ENCODE measurements around the gene CBLL2. TPM values are rescaled to one million over a fixed set of nuclear protein-coding genes. Genes with fewer than 3 reads are reported as not detected.
A peak's percentile ranks its signal among the peaks of the same experiment; 100 is the strongest.
"Not testable (repeated sequence)": the region's sequence is repeated elsewhere in the genome, so short reads cannot be mapped to it uniquely, and the experiment has no call there.

CBLL2 gene
- polyA plus RNA-seq, 2 of the 4 experiments (the other 2 are of a cell fraction) = not detected

GRCh38 chrX:22273714-22274317, 1.1 kb downstream of the CBLL2 start:
- ATAC-seq (no peak), FAIRE-seq (no peak), DNase-seq (ENCODE audit: low read depth in 1 of 2, low spot score in 1 of 2) (no peak)
- TF ChIP-seq HOXA7 (CRISPR knock-in tag; IDR thresholded peaks at IDR 0.05) (no peak), TP53 (CRISPR knock-in tag; IDR thresholded peaks at IDR 0.05) (no peak), POLR2AphosphoS2 (conservative IDR thresholded peaks at IDR 0.05; ENCODE audit: low read length) (no peak), KDM5A (IDR thresholded peaks at IDR 0.05) (no peak), HEYL (CRISPR knock-in tag; IDR thresholded peaks at IDR 0.05) (no peak), RARB (CRISPR knock-in tag; IDR thresholded peaks at IDR 0.05) (no peak)
- CTCF ChIA-PET = no interaction called here
- Histone ChIP-seq H3K4me1 (no peaks in the 10 kb centered on the region), H3K9me3 (no peaks in the 10 kb centered on the region), H3K27ac (no peak overlapping the region), H3K4me3 (no peak overlapping the region), H3K4me2 (no peak overlapping the region)
- WGBS (ENCODE audit: missing lambda C conversion rate) = 55% methylated on average over 15 of the region's 15 CpGs
- POLR2A ChIA-PET = no interaction called here

GRCh38 chrX:22276781-22277180, 4.1 kb downstream of the CBLL2 start:
- H3K4me3 ChIP-seq = no peak overlapping the region
- ATAC-seq (no peak), FAIRE-seq (no peak), DNase-seq (ENCODE audit: low read depth in 1 of 2, low spot score in 1 of 2) (no peak)
- WGBS (ENCODE audit: missing lambda C conversion rate) = 19% methylated on average over 3 of the region's 6 CpGs
- no peak overlapping the region for H3K4me2 ChIP-seq
- H3K4me1 ChIP-seq = no peaks in the 10 kb centered on the region
- no peak overlapping the region for H3K27ac ChIP-seq
- no peaks in the 10 kb centered on the region for H3K9me3 ChIP-seq
- CTCF ChIA-PET = no interaction called here
- POLR2A ChIA-PET = no interaction called here
- TF ChIP-seq TFCP2L1 (CRISPR knock-in tag; IDR thresholded peaks at IDR 0.05) (no peak), BHLHE40 (IDR thresholded peaks at IDR 0.05; ENCODE audit: low read depth, low read length) (no peak), NFE2L2 (conservative IDR thresholded peaks at IDR 0.05; ENCODE audit: low read length) (no peak), FOXS1 (CRISPR knock-in tag; IDR thresholded peaks at IDR 0.05) (no peak), NR3C1 (IDR thresholded peaks at IDR 0.05) (no peak), GATA3 (IDR thresholded peaks at IDR 0.05; ENCODE audit: borderline replicate concordance) (no peak), PHF8 (IDR thresholded peaks at IDR 0.05; ENCODE audit: borderline replicate concordance, low read depth) (no peak), EHF (CRISPR knock-in tag; IDR thresholded peaks at IDR 0.05) (no peak), CBX2 (IDR thresholded peaks at IDR 0.05; ENCODE audit: borderline replicate concordance, low read depth) (no peak), NPAS2 (CRISPR knock-in tag; IDR thresholded peaks at IDR 0.05; ENCODE audit: borderline replicate concordance) (no peak)

GRCh38 chrX:22278375-22278774, 5.7 kb downstream of the CBLL2 start:
- Histone ChIP-seq H3K9me3 (no peaks in the 10 kb centered on the region; the same call in 2 of the 3 replicates), H3K4me2 (no peak overlapping the region), H3K4me3 (no peak overlapping the region), H3K4me1 (no peaks in the 10 kb centered on the region), H3K27ac (no peak overlapping the region)
- ChIA-PET POLR2A (no interaction called here), CTCF (no interaction called here)
- ATAC-seq (peak in 1 of 2 experiments; percentile 58; a peak in 1 of 6 replicates), DNase-seq (ENCODE audit: low read depth in 1 of 2, low spot score in 1 of 2) (peak; percentile 4 to 11), FAIRE-seq (no peak)
- TF ChIP-seq HDAC2 (IDR thresholded peaks at IDR 0.05) (no peak), JUN (IDR thresholded peaks at IDR 0.05) (no peak), CEBPB (IDR thresholded peaks at IDR 0.05) (no peak), RNF2 (IDR thresholded peaks at IDR 0.05; ENCODE audit: borderline replicate concordance, low read depth) (no peak), NPAS2 (CRISPR knock-in tag; IDR thresholded peaks at IDR 0.05; ENCODE audit: borderline replicate concordance) (no peak)
- WGBS (ENCODE audit: missing lambda C conversion rate) = 37% methylated on average over 3 of the region's 3 CpGs

- POLR2A ChIA-PET; ATAC-seq; H3K4me2 ChIP-seq; H3K4me1 ChIP-seq; DNase-seq (ENCODE audit: low read depth in 1 of 2, low spot score in 1 of 2); H3K4me3 ChIP-seq; H3K9me3 ChIP-seq; H3K27ac ChIP-seq; FAIRE-seq; CTCF ChIA-PET: not testable (repeated sequence)
- WGBS (ENCODE audit: missing lambda C conversion rate) = no CpG with 5 or more reads among the region's 3 CpGs
Observed at GRCh38 chrX:22289209-22289608, 16.5 kb downstream of the CBLL2 start.

GRCh38 chrX:22296871-22297270, 24.2 kb downstream of the CBLL2 start:
- no peak overlapping the region for H3K4me2 ChIP-seq
- POLR2A ChIA-PET = no interaction called here
- FAIRE-seq (no peak), ATAC-seq (no peak), DNase-seq (ENCODE audit: low read depth in 1 of 2, low spot score in 1 of 2) (no peak)
- 66% methylated on average over 2 of the region's 2 CpGs for WGBS (ENCODE audit: missing lambda C conversion rate)
- no peak overlapping the region for H3K4me3 ChIP-seq
- H3K4me1 ChIP-seq = peaks cover 10% of the 10 kb centered on the region; the same call in 2 of the 3 replicates
- CTCF ChIA-PET = no interaction called here
- no peaks in the 10 kb centered on the region for H3K9me3 ChIP-seq
- no peak overlapping the region for H3K27ac ChIP-seq
- TF ChIP-seq HMGXB4 (CRISPR knock-in tag; IDR thresholded peaks at IDR 0.05; ENCODE audit: borderline replicate concordance) = no peak
- TF ChIP-seq JUN (IDR thresholded peaks at IDR 0.05) = no peak
- no peak for TF ChIP-seq POLR2AphosphoS2 (conservative IDR thresholded peaks at IDR 0.05; ENCODE audit: low read length)
- no peak for TF ChIP-seq ESRRA (IDR thresholded peaks at IDR 0.05; ENCODE audit: borderline replicate concordance, low read length)
- no peak for TF ChIP-seq KDM5A (IDR thresholded peaks at IDR 0.05)
- no peak for TF ChIP-seq ATOH8 (CRISPR knock-in tag; IDR thresholded peaks at IDR 0.05; ENCODE audit: low read depth)
- TF ChIP-seq RCOR1 (IDR thresholded peaks at IDR 0.05; ENCODE audit: low read depth, low read length) = no peak
- no peak for TF ChIP-seq MYC (IDR thresholded peaks at IDR 0.05; ENCODE audit: borderline replicate concordance, low read length)
- TF ChIP-seq SREBF2 (IDR thresholded peaks at IDR 0.05) = no peak
- no peak for TF ChIP-seq EHF (CRISPR knock-in tag; IDR thresholded peaks at IDR 0.05)

Measured in A549 (cell line).